Caco-2 (cell line): ENCODE measurements around the gene RSF1. TPM values are rescaled to one million over a fixed set of nuclear protein-coding genes. Genes with fewer than 3 reads are reported as not detected.

Experiments
- BruUV-seq: library from RNA; stranded (reverse); fragments of 400-500 nt; replicated peaks from 2 replicates; lab custom pipeline; 2021; lab: Mats Ljungman, UMichigan
- CTCF ChIA-PET: fragments of 300-600 bp; sonication (Branson Sonifier 250); formaldehyde crosslinking; loops from one replicate; lab custom pipeline; 2022; ENCODE audit warnings: antibody characterized with exemption; lab: Charles Lee
- POLR2A ChIA-PET: fragments of 300-600 bp; sonication (Branson Sonifier 250); formaldehyde crosslinking; loops from one replicate; lab custom pipeline; 2022; ENCODE audit warnings: antibody characterized with exemption; lab: Charles Lee
- DNase-seq, 2 experiments: peaks; one replicate each; pipeline versions ENCODE4 v3.0.0 to v3.0.0-alpha.2; 2020 to 2022
- H3K27me3 ChIP-seq: replicated peaks from 2 replicates; pipeline ENCODE4 v1.6.0; 2011; ENCODE audit warnings: low read length; ENCODE audit not compliant: control insufficient read depth, insufficient read depth
- H3K36me3 ChIP-seq: 2 replicates; pipeline ENCODE4 v1.5.1; 2011; ENCODE audit warnings: low read length; ENCODE audit not compliant: control insufficient read depth, insufficient read depth
- H3K4me1 ChIP-seq: fragments of 250-450 bp; sonication (Bioruptor Pico); 2 replicates; pipeline ENCODE4 v1.5.1; 2020; ENCODE audit warnings: mild to moderate bottlenecking
- H3K4me3 ChIP-seq: 2 replicates; pipeline ENCODE4 v1.5.1; 2011; ENCODE audit warnings: low read depth, mild to moderate bottlenecking, control low read depth, low read length
- H3K9me3 ChIP-seq: fragments of 250-450 bp; sonication (Bioruptor Pico); 2 replicates; pipeline ENCODE4 v1.5.1; 2020; ENCODE audit warnings: mild to moderate bottlenecking, moderate library complexity
- H3K27ac Mint-ChIP-seq: one replicate; pipeline ENCODE4 v1.8.0; 2022; ENCODE audit warnings: mixed read lengths; ENCODE audit not compliant: unreplicated experiment
- H3K27me3 Mint-ChIP-seq: one replicate; pipeline ENCODE4 v1.8.0; 2022; ENCODE audit warnings: mixed read lengths; ENCODE audit not compliant: insufficient read depth, unreplicated experiment
- H3K36me3 Mint-ChIP-seq: one replicate; pipeline ENCODE4 v1.8.0; 2022; ENCODE audit warnings: mild to moderate bottlenecking, mixed read lengths; ENCODE audit not compliant: insufficient read depth, unreplicated experiment
- H3K4me1 Mint-ChIP-seq: one replicate; pipeline ENCODE4 v1.8.0; 2022; ENCODE audit warnings: low read depth, mixed read lengths; ENCODE audit not compliant: unreplicated experiment
- H3K4me3 Mint-ChIP-seq: one replicate; pipeline ENCODE4 v1.8.0; 2022; ENCODE audit warnings: mild to moderate bottlenecking, moderate library complexity, mixed read lengths; ENCODE audit not compliant: unreplicated experiment
- H3K9me3 Mint-ChIP-seq: one replicate; pipeline ENCODE4 v1.8.0; 2022; ENCODE audit warnings: mixed read lengths; ENCODE audit not compliant: unreplicated experiment
- intact Hi-C: fragments of 100-400 bp; cut with micrococcal nuclease; formaldehyde crosslinking; loops from one replicate; pipeline ENCODE4 v1.10.0; 2022; ENCODE audit not compliant: unreplicated experiment
- total RNA-seq: library from RNA; stranded (reverse); gene quantifications from 2 replicates; pipeline ENCODE4 v1.2.3, GENCODE V29; 2022
- TF ChIP-seq, protein P1 (sequence below), 2 experiments: fragments of 200-600 bp in 1 of 2; IDR thresholded peaks; 1 replicate in 1 of 2; 2 replicates in 1 of 2; pipeline versions ENCODE4 v1.5.1 to v1.8.0; 2011 to 2022; ENCODE audit warnings: antibody characterized with exemption in 1 of 2, control low read depth in 1 of 2, inconsistent platforms in 1 of 2, low read depth in 1 of 2, low read length in 1 of 2, mild to moderate bottlenecking in 1 of 2, moderate library complexity in 1 of 2; ENCODE audit not compliant: insufficient read depth in 1 of 2, severe bottlenecking in 1 of 2, unreplicated experiment in 1 of 2

Gene RSF1
- total RNA-seq, 1 experiment from 2014 or later: 121 TPM

DNA sequence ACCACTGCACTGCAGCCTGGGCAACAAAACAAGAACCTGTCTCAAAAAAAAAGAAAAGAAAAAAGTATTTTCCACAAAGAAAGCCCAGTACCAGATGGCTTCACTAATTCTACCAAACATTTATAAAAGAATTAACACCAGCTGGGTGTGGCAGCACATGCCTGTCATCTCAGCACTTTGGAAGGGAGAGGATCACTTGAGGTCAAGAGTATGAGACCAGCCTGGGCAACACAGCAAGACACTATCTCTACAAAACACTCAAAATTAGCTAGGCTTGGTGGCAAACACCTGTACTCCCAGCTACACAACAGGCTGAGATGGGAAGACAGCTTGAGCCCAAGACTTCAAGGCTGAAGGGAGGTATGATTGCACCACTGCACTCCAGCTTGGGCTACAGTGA lies 20.1 kb downstream of the RSF1 start:
- Mint-ChIP-seq H3K4me3 (peak overlapping the region; percentile 64), H3K27ac (peak overlapping the region; percentile 94), H3K36me3 (peaks cover 58% of the 10 kb centered on the region), H3K4me1 (peaks cover 34% of the 10 kb centered on the region), H3K9me3 (no peaks in the 10 kb centered on the region), H3K27me3 (no peaks in the 10 kb centered on the region)
- BruUV-seq: no TSS peak
- Histone ChIP-seq H3K4me3 (no peak overlapping the region), H3K4me1 (peaks cover 39% of the 10 kb centered on the region), H3K27me3 (no peaks in the 10 kb centered on the region), H3K36me3 (peaks cover 3% of the 10 kb centered on the region; the same call in 1 of the 2 replicates), H3K9me3 (no peaks in the 10 kb centered on the region)
- TF ChIP-seq, protein P1, sequence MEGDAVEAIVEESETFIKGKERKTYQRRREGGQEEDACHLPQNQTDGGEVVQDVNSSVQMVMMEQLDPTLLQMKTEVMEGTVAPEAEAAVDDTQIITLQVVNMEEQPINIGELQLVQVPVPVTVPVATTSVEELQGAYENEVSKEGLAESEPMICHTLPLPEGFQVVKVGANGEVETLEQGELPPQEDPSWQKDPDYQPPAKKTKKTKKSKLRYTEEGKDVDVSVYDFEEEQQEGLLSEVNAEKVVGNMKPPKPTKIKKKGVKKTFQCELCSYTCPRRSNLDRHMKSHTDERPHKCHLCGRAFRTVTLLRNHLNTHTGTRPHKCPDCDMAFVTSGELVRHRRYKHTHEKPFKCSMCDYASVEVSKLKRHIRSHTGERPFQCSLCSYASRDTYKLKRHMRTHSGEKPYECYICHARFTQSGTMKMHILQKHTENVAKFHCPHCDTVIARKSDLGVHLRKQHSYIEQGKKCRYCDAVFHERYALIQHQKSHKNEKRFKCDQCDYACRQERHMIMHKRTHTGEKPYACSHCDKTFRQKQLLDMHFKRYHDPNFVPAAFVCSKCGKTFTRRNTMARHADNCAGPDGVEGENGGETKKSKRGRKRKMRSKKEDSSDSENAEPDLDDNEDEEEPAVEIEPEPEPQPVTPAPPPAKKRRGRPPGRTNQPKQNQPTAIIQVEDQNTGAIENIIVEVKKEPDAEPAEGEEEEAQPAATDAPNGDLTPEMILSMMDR (IDR thresholded peaks at IDR 0.05; ENCODE audit: insufficient read depth in 1 of 2, low read depth in 1 of 2, low read length in 1 of 2, severe bottlenecking in 1 of 2, unreplicated experiment in 1 of 2): no peak
- DNase-seq: no peak
- intact Hi-C loops: no loop called here
- POLR2A ChIA-PET: interaction anchor here (0.6 to 2.0 kb wide), 2 partner anchors 19 to 181 kb away, joined by 3 to 15 read pairs; partner anchors contain the start of gene RSF1
- CTCF ChIA-PET: interaction anchor here (0.9 kb wide), 1 partner anchor 246 kb away, joined by 3 read pairs; no protein-coding TSS in a partner anchor

DNA sequence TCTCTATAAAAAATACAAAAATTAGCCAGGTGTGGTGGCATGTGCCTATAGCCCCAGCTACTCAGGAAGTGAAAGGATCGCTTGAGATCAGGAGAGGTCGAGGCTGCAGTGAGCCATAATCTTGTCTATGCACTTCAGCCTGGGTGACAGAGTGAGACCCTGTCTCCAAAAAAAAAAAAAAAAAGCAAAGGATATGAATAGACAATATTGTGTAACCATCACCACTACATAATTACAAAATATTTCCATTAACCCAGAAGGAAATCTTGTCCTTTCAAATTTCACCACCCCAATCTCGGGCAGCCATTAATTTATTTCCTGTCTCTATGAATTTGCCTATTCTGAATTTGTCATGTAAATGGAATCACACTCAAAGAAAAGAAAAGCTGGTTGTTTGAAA lies 21.2 kb downstream of the RSF1 start:
- no peaks in the 10 kb centered on the region for H3K27me3 ChIP-seq
- Mint-ChIP-seq H3K4me1 (peaks cover 44% of the 10 kb centered on the region), H3K27ac (peak overlapping the region; percentile 60), H3K27me3 (no peaks in the 10 kb centered on the region), H3K9me3 (no peaks in the 10 kb centered on the region), H3K4me3 (no peak overlapping the region), H3K36me3 (peaks cover 60% of the 10 kb centered on the region)
- TF ChIP-seq, protein P1 (IDR thresholded peaks at IDR 0.05; ENCODE audit: insufficient read depth in 1 of 2, low read depth in 1 of 2, low read length in 1 of 2, severe bottlenecking in 1 of 2, unreplicated experiment in 1 of 2): no peak
- POLR2A ChIA-PET: no interaction called here
- CTCF ChIA-PET: no interaction called here
- BruUV-seq: no TSS peak
- intact Hi-C loops: no loop called here
- no peak for DNase-seq
- no peaks in the 10 kb centered on the region for H3K9me3 ChIP-seq
- H3K36me3 ChIP-seq: peaks cover 3% of the 10 kb centered on the region; the same call in 1 of the 2 replicates
- peaks cover 48% of the 10 kb centered on the region for H3K4me1 ChIP-seq
- no peak overlapping the region for H3K4me3 ChIP-seq

DNA sequence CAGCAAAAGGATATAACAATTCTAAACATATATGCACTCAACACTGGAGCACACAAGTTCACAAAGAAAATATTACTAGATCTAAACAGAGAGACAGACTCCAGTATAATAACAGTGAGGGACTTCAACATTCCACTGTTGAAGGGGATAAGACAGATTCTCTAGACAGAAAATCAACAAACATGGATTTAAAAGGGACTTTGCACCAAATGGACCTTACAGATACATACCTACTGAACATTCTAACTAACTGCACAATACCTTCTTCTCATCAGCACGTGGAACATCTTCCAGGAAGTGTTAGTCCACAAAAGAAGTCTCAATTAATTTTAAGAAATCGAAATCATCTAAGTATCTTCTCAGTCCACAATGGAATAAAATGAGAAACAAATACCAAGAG lies 26.6 kb downstream of the RSF1 start:
- H3K36me3 Mint-ChIP-seq: peaks cover 70% of the 10 kb centered on the region
- TF ChIP-seq, protein P1 (IDR thresholded peaks at IDR 0.05; ENCODE audit: insufficient read depth in 1 of 2, low read depth in 1 of 2, low read length in 1 of 2, severe bottlenecking in 1 of 2, unreplicated experiment in 1 of 2): no peak
- intact Hi-C loops: no loop called here
- peaks cover 26% of the 10 kb centered on the region for H3K9me3 Mint-ChIP-seq
- CTCF ChIA-PET: no interaction called here
- Histone ChIP-seq H3K4me3 (no peak overlapping the region), H3K36me3 (peaks cover 10% of the 10 kb centered on the region; the same call in 1 of the 2 replicates), H3K27me3 (no peaks in the 10 kb centered on the region), H3K4me1 (peaks cover 17% of the 10 kb centered on the region), H3K9me3 (peaks cover 27% of the 10 kb centered on the region)
- peaks cover 39% of the 10 kb centered on the region for H3K4me1 Mint-ChIP-seq
- peak overlapping the region; percentile 10 for H3K27ac Mint-ChIP-seq
- peak in 1 of 2 experiments; percentile 29 for DNase-seq
- no peaks in the 10 kb centered on the region for H3K27me3 Mint-ChIP-seq
- POLR2A ChIA-PET: no interaction called here
- no TSS peak for BruUV-seq
- peak overlapping the region; percentile 26 for H3K4me3 Mint-ChIP-seq
